ENCODE results near the gene GRK5.
"Not testable (repeated sequence)": the region's sequence is repeated elsewhere in the genome, so short reads cannot be mapped to it uniquely, and the experiment has no call there.

GRK5 gene

GRCh38 chr10:119222537-119222936, 15.2 kb downstream of the GRK5 start:
- DNase-seq (ENCODE audit: low read depth) = no peak

GRCh38 chr10:119222966-119223386, 15.6 kb downstream of the GRK5 start:
- DNase-seq (ENCODE audit: low read depth) = no peak

GRCh38 chr10:119225083-119225658, 17.8 kb downstream of the GRK5 start:
- DNase-seq (ENCODE audit: low read depth) = no peak

GRCh38 chr10:119227825-119228224, 20.5 kb downstream of the GRK5 start:
- DNase-seq (ENCODE audit: low read depth) = no peak

- DNase-seq (ENCODE audit: low read depth) = no peak
Measured at GRCh38 chr10:119231654-119232053, 24.3 kb downstream of the GRK5 start.

GRCh38 chr10:119232439-119232838, 25.1 kb downstream of the GRK5 start:
- not testable (repeated sequence) for DNase-seq (ENCODE audit: low read depth)

GRCh38 chr10:119233123-119233820, 25.9 kb downstream of the GRK5 start:
- no peak for DNase-seq (ENCODE audit: low read depth)

GRCh38 chr10:119233821-119234220, 26.4 kb downstream of the GRK5 start:
- no peak for DNase-seq (ENCODE audit: low read depth)

- no peak for DNase-seq (ENCODE audit: low read depth)
Measured at GRCh38 chr10:119235356-119235755, 28.0 kb downstream of the GRK5 start.

- no peak for DNase-seq (ENCODE audit: low read depth)
Measured at GRCh38 chr10:119237722-119238436, 30.5 kb downstream of the GRK5 start.

- no peak for DNase-seq (ENCODE audit: low read depth)
Measured at GRCh38 chr10:119238577-119238976, 31.2 kb downstream of the GRK5 start.

- not testable (repeated sequence) for DNase-seq (ENCODE audit: low read depth)
Measured at GRCh38 chr10:119239015-119239414, 31.6 kb downstream of the GRK5 start.

GRCh38 chr10:119239630-119240029, 32.3 kb downstream of the GRK5 start:
- not testable (repeated sequence) for DNase-seq (ENCODE audit: low read depth)

- no peak for DNase-seq (ENCODE audit: low read depth)
Measured at GRCh38 chr10:119241066-119241465, 33.7 kb downstream of the GRK5 start.

- DNase-seq (ENCODE audit: low read depth) = no peak
Measured at GRCh38 chr10:119242186-119242585, 34.8 kb downstream of the GRK5 start.

GRCh38 chr10:119243488-119243887, 36.1 kb downstream of the GRK5 start:
- no peak for DNase-seq (ENCODE audit: low read depth)

GRCh38 chr10:119243967-119244366, 36.6 kb downstream of the GRK5 start:
- DNase-seq (ENCODE audit: low read depth) = no peak

- DNase-seq (ENCODE audit: low read depth) = no peak
Measured at GRCh38 chr10:119245272-119245671, 37.9 kb downstream of the GRK5 start.

- no peak for DNase-seq (ENCODE audit: low read depth)
Measured at GRCh38 chr10:119246862-119247549, 39.6 kb downstream of the GRK5 start.

- DNase-seq (ENCODE audit: low read depth) = no peak
Measured at GRCh38 chr10:119247550-119247894, 40.2 kb downstream of the GRK5 start.

GRCh38 chr10:119248184-119248583, 40.8 kb downstream of the GRK5 start:
- DNase-seq (ENCODE audit: low read depth) = no peak

- no peak for DNase-seq (ENCODE audit: low read depth)
Measured at GRCh38 chr10:119248681-119249080, 41.3 kb downstream of the GRK5 start.
